PFSK-1 (cell line): Measurements from ENCODE around the gene NEGR1.

Experiments
- FOXP2 ChIP-seq: optimal IDR thresholded peaks from 2 replicates; pipeline ENCODE3; 2011; ENCODE audit warnings: borderline replicate concordance, control low read depth, inconsistent platforms; ENCODE audit not compliant: insufficient read depth; ENCODE audit errors: extremely low read length, extremely low read depth
- POLR2AphosphoS5 ChIP-seq: IDR thresholded peaks from 2 replicates; pipeline ENCODE4 v1.6.1; 2012; ENCODE audit warnings: low read depth, mild to moderate bottlenecking, control low read depth, low read length, moderate library complexity
- SIN3A ChIP-seq: IDR thresholded peaks from 2 replicates; pipeline ENCODE4 v1.6.1; 2012; ENCODE audit warnings: mild to moderate bottlenecking, low read length, moderate library complexity, borderline replicate concordance; ENCODE audit not compliant: insufficient read depth
- TAF1 ChIP-seq: IDR thresholded peaks from 2 replicates; pipeline ENCODE4 v1.6.1; 2012; ENCODE audit warnings: low read length, control low read depth, borderline replicate concordance; ENCODE audit not compliant: insufficient read depth
- TF ChIP-seq, protein P1 (sequence below), 2 experiments: IDR thresholded peaks; 2 replicates each; pipeline versions ENCODE4 v1.6.1 to v1.8.0; 2011 to 2012; ENCODE audit warnings: low read depth in 2 of 2, low read length in 2 of 2, control low read depth in 1 of 2, inconsistent platforms in 1 of 2, mild to moderate bottlenecking in 1 of 2, moderate library complexity in 1 of 2; ENCODE audit not compliant: insufficient read depth in 1 of 2

Gene NEGR1

GRCh38 chr1:71621785-71622184, 660.6 kb downstream of the NEGR1 start:
- TF ChIP-seq, protein P1, sequence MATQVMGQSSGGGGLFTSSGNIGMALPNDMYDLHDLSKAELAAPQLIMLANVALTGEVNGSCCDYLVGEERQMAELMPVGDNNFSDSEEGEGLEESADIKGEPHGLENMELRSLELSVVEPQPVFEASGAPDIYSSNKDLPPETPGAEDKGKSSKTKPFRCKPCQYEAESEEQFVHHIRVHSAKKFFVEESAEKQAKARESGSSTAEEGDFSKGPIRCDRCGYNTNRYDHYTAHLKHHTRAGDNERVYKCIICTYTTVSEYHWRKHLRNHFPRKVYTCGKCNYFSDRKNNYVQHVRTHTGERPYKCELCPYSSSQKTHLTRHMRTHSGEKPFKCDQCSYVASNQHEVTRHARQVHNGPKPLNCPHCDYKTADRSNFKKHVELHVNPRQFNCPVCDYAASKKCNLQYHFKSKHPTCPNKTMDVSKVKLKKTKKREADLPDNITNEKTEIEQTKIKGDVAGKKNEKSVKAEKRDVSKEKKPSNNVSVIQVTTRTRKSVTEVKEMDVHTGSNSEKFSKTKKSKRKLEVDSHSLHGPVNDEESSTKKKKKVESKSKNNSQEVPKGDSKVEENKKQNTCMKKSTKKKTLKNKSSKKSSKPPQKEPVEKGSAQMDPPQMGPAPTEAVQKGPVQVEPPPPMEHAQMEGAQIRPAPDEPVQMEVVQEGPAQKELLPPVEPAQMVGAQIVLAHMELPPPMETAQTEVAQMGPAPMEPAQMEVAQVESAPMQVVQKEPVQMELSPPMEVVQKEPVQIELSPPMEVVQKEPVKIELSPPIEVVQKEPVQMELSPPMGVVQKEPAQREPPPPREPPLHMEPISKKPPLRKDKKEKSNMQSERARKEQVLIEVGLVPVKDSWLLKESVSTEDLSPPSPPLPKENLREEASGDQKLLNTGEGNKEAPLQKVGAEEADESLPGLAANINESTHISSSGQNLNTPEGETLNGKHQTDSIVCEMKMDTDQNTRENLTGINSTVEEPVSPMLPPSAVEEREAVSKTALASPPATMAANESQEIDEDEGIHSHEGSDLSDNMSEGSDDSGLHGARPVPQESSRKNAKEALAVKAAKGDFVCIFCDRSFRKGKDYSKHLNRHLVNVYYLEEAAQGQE (IDR thresholded peaks at IDR 0.05; ENCODE audit: insufficient read depth in 1 of 2, low read depth in 2 of 2, low read length in 2 of 2): no peak
- TF ChIP-seq SIN3A (no peak), TAF1 (no peak), POLR2AphosphoS5 (no peak), FOXP2 (no peak)

DNA sequence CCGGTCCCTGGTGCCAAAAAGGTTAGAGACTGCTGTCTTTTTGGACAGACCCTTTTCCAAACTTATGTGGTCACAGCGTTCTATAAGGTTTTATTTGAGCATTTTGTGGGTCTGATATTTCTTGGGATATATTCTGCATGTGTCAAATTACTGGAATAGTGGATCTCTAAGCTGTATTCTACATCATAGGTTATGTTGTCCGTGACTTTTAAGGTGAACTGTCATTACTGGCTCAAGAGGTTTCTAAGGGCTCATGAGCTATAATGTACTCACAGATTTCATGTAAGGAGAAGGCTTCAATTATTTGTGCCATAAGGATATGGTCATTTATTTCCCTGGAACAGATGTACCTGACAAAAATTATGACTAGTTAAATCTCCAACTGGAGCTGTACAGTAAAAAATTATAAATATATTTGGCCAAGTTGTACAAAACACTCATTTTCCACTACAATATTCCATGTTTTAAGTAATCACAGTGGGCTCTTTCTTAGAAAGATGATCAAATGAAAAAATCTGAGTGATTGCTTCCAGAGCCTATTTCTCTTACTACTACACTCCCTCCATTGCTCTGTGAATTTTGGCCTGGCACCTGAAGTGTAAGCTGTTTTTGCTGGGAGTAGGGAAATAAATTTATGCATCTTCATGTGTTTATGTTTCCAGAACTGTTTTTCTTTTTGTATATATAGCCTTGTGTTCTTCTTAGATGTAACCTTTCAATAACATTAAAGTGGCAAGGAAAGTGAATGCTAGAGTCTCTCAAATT, 663.4 kb downstream of the NEGR1 start:
- TF ChIP-seq, protein P1 (IDR thresholded peaks at IDR 0.05; ENCODE audit: insufficient read depth in 1 of 2, low read depth in 2 of 2, low read length in 2 of 2): no peak
- TF ChIP-seq FOXP2 (no peak), POLR2AphosphoS5 (no peak)

- no peak for TF ChIP-seq TAF1
- TF ChIP-seq, protein P1 (IDR thresholded peaks at IDR 0.05; ENCODE audit: insufficient read depth in 1 of 2, low read depth in 2 of 2, low read length in 2 of 2): no peak
- no peak for TF ChIP-seq POLR2AphosphoS5
- no peak for TF ChIP-seq SIN3A
- no peak for TF ChIP-seq FOXP2
These were observed 664.1 kb downstream of the NEGR1 start for GRCh38 chr1:71618191-71618590.

DNA sequence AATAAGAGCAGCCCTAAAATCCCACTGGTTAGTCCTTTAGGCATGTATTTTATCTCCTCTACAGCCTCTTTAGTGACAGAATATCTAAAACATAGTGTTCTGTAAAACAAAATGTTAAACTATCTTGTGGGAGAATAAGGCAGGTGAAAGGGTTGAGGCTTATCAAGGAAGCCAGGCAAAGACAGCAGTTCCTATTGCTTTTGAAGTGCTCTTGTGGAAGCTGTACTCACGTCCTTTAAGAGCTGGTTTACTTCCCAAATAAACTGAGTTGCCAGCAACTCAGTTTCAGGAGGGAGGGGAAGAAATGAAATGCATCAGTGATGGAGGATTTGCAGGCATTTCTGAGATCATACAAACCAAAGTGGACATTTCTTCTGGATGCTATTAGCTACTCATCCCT, 671.9 kb downstream of the NEGR1 start:
- TF ChIP-seq SIN3A (no peak), FOXP2 (no peak), POLR2AphosphoS5 (no peak), TAF1 (no peak)
- TF ChIP-seq, protein P1 (IDR thresholded peaks at IDR 0.05; ENCODE audit: insufficient read depth in 1 of 2, low read depth in 2 of 2, low read length in 2 of 2): no peak

DNA sequence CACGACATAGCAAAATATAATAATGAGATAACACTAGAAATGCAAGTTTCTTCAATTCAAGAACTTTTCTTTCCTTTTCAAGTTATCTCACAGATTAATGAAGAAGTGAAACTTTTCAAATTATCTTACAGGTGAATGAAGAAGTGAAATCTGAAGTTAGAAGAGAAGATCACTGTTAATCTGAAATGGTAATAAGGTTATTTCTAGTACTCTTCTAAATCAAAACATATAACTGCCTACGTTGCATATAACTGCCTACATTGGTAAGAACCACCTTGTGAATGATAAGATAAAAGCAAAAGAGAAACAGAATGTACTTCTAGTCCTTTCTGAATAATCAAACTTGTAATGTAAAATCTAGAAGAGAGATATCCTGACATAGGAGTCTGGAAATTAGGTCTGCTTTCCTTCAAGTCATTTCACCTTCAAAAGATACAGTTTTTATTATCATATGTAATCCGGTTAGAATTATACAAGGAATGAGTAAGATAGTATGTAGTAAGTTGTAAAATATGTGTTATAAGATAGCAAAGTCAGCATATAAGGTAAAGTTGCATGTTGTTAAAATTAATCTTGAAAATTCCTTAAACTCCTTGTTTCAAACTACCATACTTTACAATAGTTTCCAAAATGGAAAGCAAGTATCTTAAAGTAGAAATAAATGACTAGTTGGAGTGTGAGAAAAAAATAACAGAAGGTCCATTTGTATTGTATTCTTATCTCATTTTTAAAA, 679.1 kb downstream of the NEGR1 start:
- TF ChIP-seq, protein P1 (IDR thresholded peaks at IDR 0.05; ENCODE audit: insufficient read depth in 1 of 2, low read depth in 2 of 2, low read length in 2 of 2): no peak
- no peak for TF ChIP-seq SIN3A
- TF ChIP-seq POLR2AphosphoS5: no peak
- no peak for TF ChIP-seq TAF1
- no peak for TF ChIP-seq FOXP2
